ENCODE data around the gene CD81. TPM values are rescaled to one million over a fixed set of nuclear protein-coding genes. Genes with fewer than 3 reads are reported as not detected.

The CD81 gene
- total RNA-seq, 1 experiment from 2014 or later = 237 TPM

DNA sequence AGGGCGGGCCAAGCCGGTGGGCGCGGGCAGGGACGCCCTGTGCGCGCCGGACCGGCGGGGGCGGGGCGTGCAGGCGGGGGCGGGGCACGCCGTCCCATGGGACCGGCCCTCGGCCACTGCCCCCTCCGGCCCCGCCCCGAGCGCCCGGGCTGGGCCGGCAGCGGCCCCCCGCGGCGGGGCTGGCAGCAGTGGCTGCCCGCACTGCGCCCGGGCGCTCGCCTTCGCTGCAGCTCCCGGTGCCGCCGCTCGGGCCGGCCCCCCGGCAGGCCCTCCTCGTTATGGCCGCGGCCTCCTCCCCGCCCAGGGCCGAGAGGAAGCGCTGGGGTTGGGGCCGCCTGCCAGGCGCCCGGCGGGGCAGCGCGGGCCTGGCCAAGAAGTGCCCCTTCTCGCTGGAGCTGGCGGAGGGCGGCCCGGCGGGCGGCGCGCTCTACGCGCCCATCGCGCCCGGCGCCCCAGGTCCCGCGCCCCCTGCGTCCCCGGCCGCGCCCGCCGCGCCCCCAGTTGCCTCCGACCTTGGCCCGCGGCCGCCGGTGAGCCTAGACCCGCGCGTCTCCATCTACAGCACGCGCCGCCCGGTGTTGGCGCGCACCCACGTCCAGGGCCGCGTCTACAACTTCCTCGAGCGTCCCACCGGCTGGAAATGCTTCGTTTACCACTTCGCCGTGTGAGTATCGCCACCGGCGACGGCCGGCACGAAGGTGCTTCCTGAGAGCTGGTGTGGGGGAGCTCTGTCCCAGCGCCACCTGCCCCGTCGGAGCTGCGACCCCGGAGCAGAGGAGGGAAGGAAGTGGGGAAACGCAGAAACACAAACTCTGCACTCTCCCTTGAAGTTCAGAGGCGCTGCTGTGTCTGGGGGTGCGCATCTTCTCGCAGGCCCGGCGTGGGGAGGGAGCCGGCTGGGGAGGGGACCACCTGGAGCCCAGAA is 68.0 kb downstream of the CD81 start, which contains the start of gene KCNQ1 (continued):
- TF ChIP-seq, protein P1, sequence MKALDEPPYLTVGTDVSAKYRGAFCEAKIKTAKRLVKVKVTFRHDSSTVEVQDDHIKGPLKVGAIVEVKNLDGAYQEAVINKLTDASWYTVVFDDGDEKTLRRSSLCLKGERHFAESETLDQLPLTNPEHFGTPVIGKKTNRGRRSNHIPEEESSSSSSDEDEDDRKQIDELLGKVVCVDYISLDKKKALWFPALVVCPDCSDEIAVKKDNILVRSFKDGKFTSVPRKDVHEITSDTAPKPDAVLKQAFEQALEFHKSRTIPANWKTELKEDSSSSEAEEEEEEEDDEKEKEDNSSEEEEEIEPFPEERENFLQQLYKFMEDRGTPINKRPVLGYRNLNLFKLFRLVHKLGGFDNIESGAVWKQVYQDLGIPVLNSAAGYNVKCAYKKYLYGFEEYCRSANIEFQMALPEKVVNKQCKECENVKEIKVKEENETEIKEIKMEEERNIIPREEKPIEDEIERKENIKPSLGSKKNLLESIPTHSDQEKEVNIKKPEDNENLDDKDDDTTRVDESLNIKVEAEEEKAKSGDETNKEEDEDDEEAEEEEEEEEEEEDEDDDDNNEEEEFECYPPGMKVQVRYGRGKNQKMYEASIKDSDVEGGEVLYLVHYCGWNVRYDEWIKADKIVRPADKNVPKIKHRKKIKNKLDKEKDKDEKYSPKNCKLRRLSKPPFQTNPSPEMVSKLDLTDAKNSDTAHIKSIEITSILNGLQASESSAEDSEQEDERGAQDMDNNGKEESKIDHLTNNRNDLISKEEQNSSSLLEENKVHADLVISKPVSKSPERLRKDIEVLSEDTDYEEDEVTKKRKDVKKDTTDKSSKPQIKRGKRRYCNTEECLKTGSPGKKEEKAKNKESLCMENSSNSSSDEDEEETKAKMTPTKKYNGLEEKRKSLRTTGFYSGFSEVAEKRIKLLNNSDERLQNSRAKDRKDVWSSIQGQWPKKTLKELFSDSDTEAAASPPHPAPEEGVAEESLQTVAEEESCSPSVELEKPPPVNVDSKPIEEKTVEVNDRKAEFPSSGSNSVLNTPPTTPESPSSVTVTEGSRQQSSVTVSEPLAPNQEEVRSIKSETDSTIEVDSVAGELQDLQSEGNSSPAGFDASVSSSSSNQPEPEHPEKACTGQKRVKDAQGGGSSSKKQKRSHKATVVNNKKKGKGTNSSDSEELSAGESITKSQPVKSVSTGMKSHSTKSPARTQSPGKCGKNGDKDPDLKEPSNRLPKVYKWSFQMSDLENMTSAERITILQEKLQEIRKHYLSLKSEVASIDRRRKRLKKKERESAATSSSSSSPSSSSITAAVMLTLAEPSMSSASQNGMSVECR (CRISPR knock-in tag; IDR thresholded peaks at IDR 0.05; ENCODE audit: borderline replicate concordance) = no peak
- no peak for TF ChIP-seq EMX1 (CRISPR knock-in tag; IDR thresholded peaks at IDR 0.05)
- TF ChIP-seq, protein P2, sequence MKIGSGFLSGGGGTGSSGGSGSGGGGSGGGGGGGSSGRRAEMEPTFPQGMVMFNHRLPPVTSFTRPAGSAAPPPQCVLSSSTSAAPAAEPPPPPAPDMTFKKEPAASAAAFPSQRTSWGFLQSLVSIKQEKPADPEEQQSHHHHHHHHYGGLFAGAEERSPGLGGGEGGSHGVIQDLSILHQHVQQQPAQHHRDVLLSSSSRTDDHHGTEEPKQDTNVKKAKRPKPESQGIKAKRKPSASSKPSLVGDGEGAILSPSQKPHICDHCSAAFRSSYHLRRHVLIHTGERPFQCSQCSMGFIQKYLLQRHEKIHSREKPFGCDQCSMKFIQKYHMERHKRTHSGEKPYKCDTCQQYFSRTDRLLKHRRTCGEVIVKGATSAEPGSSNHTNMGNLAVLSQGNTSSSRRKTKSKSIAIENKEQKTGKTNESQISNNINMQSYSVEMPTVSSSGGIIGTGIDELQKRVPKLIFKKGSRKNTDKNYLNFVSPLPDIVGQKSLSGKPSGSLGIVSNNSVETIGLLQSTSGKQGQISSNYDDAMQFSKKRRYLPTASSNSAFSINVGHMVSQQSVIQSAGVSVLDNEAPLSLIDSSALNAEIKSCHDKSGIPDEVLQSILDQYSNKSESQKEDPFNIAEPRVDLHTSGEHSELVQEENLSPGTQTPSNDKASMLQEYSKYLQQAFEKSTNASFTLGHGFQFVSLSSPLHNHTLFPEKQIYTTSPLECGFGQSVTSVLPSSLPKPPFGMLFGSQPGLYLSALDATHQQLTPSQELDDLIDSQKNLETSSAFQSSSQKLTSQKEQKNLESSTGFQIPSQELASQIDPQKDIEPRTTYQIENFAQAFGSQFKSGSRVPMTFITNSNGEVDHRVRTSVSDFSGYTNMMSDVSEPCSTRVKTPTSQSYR (CRISPR knock-in tag; IDR thresholded peaks at IDR 0.05) = no peak
- 0 out of 2 replicates have a peak, but pooled peaks have one; percentile 15 for TF ChIP-seq TEAD1 (CRISPR knock-in tag; IDR thresholded peaks at IDR 0.05)
- TF ChIP-seq, protein P3, sequence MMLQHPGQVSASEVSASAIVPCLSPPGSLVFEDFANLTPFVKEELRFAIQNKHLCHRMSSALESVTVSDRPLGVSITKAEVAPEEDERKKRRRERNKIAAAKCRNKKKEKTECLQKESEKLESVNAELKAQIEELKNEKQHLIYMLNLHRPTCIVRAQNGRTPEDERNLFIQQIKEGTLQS (CRISPR knock-in tag; conservative IDR thresholded peaks at IDR 0.05) = no peak
- TF ChIP-seq, protein P4, sequence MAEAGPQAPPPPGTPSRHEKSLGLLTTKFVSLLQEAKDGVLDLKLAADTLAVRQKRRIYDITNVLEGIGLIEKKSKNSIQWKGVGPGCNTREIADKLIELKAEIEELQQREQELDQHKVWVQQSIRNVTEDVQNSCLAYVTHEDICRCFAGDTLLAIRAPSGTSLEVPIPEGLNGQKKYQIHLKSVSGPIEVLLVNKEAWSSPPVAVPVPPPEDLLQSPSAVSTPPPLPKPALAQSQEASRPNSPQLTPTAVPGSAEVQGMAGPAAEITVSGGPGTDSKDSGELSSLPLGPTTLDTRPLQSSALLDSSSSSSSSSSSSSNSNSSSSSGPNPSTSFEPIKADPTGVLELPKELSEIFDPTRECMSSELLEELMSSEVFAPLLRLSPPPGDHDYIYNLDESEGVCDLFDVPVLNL (CRISPR knock-in tag; IDR thresholded peaks at IDR 0.05; ENCODE audit: borderline replicate concordance, low read depth) = no peak
- TF ChIP-seq, protein P5, sequence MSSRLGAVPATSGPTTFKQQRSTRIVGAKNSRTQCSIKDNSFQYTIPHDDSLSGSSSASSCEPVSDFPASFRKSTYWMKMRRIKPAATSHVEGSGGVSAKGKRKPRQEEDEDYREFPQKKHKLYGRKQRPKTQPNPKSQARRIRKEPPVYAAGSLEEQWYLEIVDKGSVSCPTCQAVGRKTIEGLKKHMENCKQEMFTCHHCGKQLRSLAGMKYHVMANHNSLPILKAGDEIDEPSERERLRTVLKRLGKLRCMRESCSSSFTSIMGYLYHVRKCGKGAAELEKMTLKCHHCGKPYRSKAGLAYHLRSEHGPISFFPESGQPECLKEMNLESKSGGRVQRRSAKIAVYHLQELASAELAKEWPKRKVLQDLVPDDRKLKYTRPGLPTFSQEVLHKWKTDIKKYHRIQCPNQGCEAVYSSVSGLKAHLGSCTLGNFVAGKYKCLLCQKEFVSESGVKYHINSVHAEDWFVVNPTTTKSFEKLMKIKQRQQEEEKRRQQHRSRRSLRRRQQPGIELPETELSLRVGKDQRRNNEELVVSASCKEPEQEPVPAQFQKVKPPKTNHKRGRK (CRISPR knock-in tag; IDR thresholded peaks at IDR 0.05; ENCODE audit: borderline replicate concordance) = no peak
- TF ChIP-seq ZNF396 (CRISPR knock-in tag; IDR thresholded peaks at IDR 0.05; ENCODE audit: borderline replicate concordance) = no peak
- TF ChIP-seq, protein P6, sequence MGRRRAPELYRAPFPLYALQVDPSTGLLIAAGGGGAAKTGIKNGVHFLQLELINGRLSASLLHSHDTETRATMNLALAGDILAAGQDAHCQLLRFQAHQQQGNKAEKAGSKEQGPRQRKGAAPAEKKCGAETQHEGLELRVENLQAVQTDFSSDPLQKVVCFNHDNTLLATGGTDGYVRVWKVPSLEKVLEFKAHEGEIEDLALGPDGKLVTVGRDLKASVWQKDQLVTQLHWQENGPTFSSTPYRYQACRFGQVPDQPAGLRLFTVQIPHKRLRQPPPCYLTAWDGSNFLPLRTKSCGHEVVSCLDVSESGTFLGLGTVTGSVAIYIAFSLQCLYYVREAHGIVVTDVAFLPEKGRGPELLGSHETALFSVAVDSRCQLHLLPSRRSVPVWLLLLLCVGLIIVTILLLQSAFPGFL (CRISPR knock-in tag; IDR thresholded peaks at IDR 0.05; ENCODE audit: borderline replicate concordance) = no peak
- TF ChIP-seq CREM (CRISPR knock-in tag; IDR thresholded peaks at IDR 0.05) = no peak
- TF ChIP-seq, protein P7, sequence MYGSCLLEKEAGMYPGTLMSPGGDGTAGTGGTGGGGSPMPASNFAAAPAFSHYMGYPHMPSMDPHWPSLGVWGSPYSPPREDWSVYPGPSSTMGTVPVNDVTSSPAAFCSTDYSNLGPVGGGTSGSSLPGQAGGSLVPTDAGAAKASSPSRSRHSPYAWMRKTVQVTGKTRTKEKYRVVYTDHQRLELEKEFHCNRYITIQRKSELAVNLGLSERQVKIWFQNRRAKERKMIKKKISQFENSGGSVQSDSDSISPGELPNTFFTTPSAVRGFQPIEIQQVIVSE (CRISPR knock-in tag; IDR thresholded peaks at IDR 0.05; ENCODE audit: borderline replicate concordance) = no peak
- TF ChIP-seq, protein P8, sequence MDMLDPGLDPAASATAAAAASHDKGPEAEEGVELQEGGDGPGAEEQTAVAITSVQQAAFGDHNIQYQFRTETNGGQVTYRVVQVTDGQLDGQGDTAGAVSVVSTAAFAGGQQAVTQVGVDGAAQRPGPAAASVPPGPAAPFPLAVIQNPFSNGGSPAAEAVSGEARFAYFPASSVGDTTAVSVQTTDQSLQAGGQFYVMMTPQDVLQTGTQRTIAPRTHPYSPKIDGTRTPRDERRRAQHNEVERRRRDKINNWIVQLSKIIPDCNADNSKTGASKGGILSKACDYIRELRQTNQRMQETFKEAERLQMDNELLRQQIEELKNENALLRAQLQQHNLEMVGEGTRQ (CRISPR knock-in tag; IDR thresholded peaks at IDR 0.05) = no peak
- no peak for TF ChIP-seq HMGA2 (CRISPR knock-in tag; IDR thresholded peaks at IDR 0.05)

Measured in WTC11 (cell line).